Loucy (cell line): ENCODE data around the gene TBCD.

ENCODE experiments used
- H2AFZ ChIP-seq: fragments of 200-600 bp; sonication (generic); 2 replicates; pipeline ENCODE4 v1.6.0; 2016; ENCODE audit warnings: antibody characterized with exemption, mild to moderate bottlenecking, low read length, moderate library complexity
- H3F3A ChIP-seq: fragments of 200-600 bp; 2 replicates; pipeline ENCODE4 v1.6.0; 2016; ENCODE audit warnings: antibody characterized with exemption, low read depth, mild to moderate bottlenecking
- H3K27me3 ChIP-seq: fragments of 200-600 bp; sonication (generic); 2 replicates; pipeline ENCODE4 v1.6.1; 2014; ENCODE audit warnings: low read length, mild to moderate bottlenecking; ENCODE audit not compliant: insufficient read depth, poor library complexity, severe bottlenecking
- H3K36me3 ChIP-seq: fragments of 200-600 bp; sonication (generic); 2 replicates; pipeline ENCODE4 v1.6.1; 2016; ENCODE audit warnings: low read length; ENCODE audit not compliant: insufficient read depth
- H3K4me1 ChIP-seq: fragments of 200-600 bp; sonication (generic); 2 replicates; pipeline ENCODE4 v1.5.1; 2014; ENCODE audit warnings: low read length, mild to moderate bottlenecking; ENCODE audit not compliant: insufficient read depth, poor library complexity, severe bottlenecking
- H3K4me2 ChIP-seq: fragments of 200-600 bp; sonication (generic); 2 replicates; pipeline ENCODE4 v1.6.0; 2014; ENCODE audit warnings: antibody characterized with exemption, low read length, low read depth, mild to moderate bottlenecking; ENCODE audit not compliant: poor library complexity, severe bottlenecking
- H3K4me3 ChIP-seq: fragments of 200-600 bp; sonication (generic); 2 replicates; pipeline ENCODE4 v1.5.1; 2014; ENCODE audit warnings: low read length, mild to moderate bottlenecking, mixed read lengths; ENCODE audit not compliant: poor library complexity, severe bottlenecking
- H3K79me2 ChIP-seq: fragments of 200-600 bp; sonication (generic); 2 replicates; pipeline ENCODE4 v1.6.1; 2014; ENCODE audit warnings: low read length; ENCODE audit not compliant: insufficient read depth
- H3K9ac ChIP-seq: fragments of 200-600 bp; sonication (generic); 2 replicates; pipeline ENCODE4 v1.6.0; 2014; ENCODE audit warnings: mild to moderate bottlenecking, low read depth, low read length, moderate library complexity; ENCODE audit not compliant: poor library complexity, severe bottlenecking
- H3K9me2 ChIP-seq: fragments of 200-600 bp; sonication (generic); replicated peaks from 2 replicates; pipeline ENCODE4 v1.6.1; 2016; ENCODE audit warnings: low read depth, low read length, mixed read lengths
- H3K9me3 ChIP-seq: fragments of 200-600 bp; sonication (generic); 2 replicates; pipeline ENCODE4 v1.6.1; 2014; ENCODE audit warnings: mild to moderate bottlenecking, antibody characterized with exemption, low read length, low read depth; ENCODE audit not compliant: insufficient read depth
- H4K20me1 ChIP-seq: fragments of 200-600 bp; sonication (generic); 2 replicates; pipeline ENCODE4 v1.6.0; 2014; ENCODE audit warnings: antibody characterized with exemption, low read length, mild to moderate bottlenecking; ENCODE audit not compliant: insufficient read depth, poor library complexity, severe bottlenecking
- EZH2phosphoT487 ChIP-seq: fragments of 200-600 bp; IDR thresholded peaks from 2 replicates; pipeline ENCODE4 v1.6.1; 2018; ENCODE audit warnings: antibody characterized with exemption, mild to moderate bottlenecking, moderate library complexity, borderline replicate concordance
- TF ChIP-seq, protein P1 (sequence below): fragments of 200-600 bp; sonication (generic); conservative IDR thresholded peaks from 2 replicates; pipeline ENCODE4 v1.5.1; 2014; ENCODE audit warnings: mild to moderate bottlenecking, antibody characterized with exemption, low read length

TBCD gene

DNA sequence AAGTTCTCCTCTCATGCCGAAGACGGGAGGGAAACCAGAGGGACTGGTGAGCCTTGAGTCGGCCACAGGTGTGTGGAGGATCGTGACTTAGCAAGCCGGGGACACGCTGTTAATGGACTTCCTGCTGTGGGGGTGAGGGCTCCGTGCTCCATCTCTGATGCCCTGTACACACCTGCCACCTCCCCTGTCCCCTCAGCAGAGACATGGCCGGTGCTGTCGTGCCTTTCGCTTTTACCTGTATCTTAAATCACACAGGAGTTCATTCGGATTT is 163.8 kb downstream of the TBCD start:
- no peaks in the 10 kb centered on the region for H3K9me2 ChIP-seq
- TF ChIP-seq, protein P1, sequence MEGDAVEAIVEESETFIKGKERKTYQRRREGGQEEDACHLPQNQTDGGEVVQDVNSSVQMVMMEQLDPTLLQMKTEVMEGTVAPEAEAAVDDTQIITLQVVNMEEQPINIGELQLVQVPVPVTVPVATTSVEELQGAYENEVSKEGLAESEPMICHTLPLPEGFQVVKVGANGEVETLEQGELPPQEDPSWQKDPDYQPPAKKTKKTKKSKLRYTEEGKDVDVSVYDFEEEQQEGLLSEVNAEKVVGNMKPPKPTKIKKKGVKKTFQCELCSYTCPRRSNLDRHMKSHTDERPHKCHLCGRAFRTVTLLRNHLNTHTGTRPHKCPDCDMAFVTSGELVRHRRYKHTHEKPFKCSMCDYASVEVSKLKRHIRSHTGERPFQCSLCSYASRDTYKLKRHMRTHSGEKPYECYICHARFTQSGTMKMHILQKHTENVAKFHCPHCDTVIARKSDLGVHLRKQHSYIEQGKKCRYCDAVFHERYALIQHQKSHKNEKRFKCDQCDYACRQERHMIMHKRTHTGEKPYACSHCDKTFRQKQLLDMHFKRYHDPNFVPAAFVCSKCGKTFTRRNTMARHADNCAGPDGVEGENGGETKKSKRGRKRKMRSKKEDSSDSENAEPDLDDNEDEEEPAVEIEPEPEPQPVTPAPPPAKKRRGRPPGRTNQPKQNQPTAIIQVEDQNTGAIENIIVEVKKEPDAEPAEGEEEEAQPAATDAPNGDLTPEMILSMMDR: no peak
- no peak for TF ChIP-seq EZH2phosphoT487
- H2AFZ ChIP-seq: no peak overlapping the region
- no peaks in the 10 kb centered on the region; the same call in 1 of the 2 replicates for H3K79me2 ChIP-seq
- H3K4me2 ChIP-seq: no peak overlapping the region
- peaks cover 8% of the 10 kb centered on the region for H3K4me1 ChIP-seq
- peaks cover 72% of the 10 kb centered on the region; the same call in 1 of the 2 replicates for H3K36me3 ChIP-seq
- no peaks in the 10 kb centered on the region for H3K27me3 ChIP-seq
- no peaks in the 10 kb centered on the region for H3F3A ChIP-seq
- no peak overlapping the region for H3K9ac ChIP-seq
- H3K4me3 ChIP-seq: no peak overlapping the region
- no peaks in the 10 kb centered on the region for H4K20me1 ChIP-seq
- H3K9me3 ChIP-seq: no peaks in the 10 kb centered on the region

- Histone ChIP-seq H3K4me2 (no peak overlapping the region), H3K79me2 (no peaks in the 10 kb centered on the region; the same call in 1 of the 2 replicates), H3K9ac (no peak overlapping the region), H3F3A (no peaks in the 10 kb centered on the region), H2AFZ (no peak overlapping the region), H3K27me3 (no peaks in the 10 kb centered on the region), H3K9me3 (no peaks in the 10 kb centered on the region), H3K9me2 (no peaks in the 10 kb centered on the region), H3K36me3 (peaks cover 68% of the 10 kb centered on the region; the same call in 1 of the 2 replicates), H3K4me3 (no peak overlapping the region), H3K4me1 (peaks cover 8% of the 10 kb centered on the region), H4K20me1 (no peaks in the 10 kb centered on the region)
- TF ChIP-seq, protein P1: peak; percentile 81
- no peak for TF ChIP-seq EZH2phosphoT487
These were observed 166.0 kb downstream of the TBCD start for GRCh38 chr17:82917699-82918345.

DNA sequence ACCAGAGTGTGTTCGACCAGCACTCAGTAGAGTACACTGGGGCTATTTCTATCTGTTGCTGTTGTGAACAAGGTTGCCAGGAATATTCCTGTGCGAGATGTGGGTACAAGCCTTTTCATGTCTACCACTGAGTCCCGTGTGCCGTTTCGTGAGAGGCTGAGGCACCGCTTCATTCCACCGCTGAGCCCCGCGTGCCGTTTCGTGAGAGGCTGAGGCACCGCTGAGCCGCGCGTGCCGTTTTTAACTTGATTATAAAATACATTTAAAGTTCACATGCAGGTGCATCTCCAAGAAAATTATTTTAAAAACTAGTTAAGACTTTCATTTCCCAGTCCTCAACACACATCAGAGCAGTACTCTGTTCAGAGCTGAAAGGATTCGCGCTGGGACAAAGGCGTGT is 166.6 kb downstream of the TBCD start:
- Histone ChIP-seq H3K27me3 (no peaks in the 10 kb centered on the region), H3K9me2 (no peaks in the 10 kb centered on the region), H3K9me3 (no peaks in the 10 kb centered on the region), H2AFZ (no peak overlapping the region), H3F3A (no peaks in the 10 kb centered on the region), H3K9ac (no peak overlapping the region), H3K36me3 (peaks cover 68% of the 10 kb centered on the region; the same call in 1 of the 2 replicates), H3K4me3 (no peak overlapping the region), H4K20me1 (no peaks in the 10 kb centered on the region), H3K4me1 (peaks cover 8% of the 10 kb centered on the region), H3K79me2 (no peaks in the 10 kb centered on the region; the same call in 1 of the 2 replicates), H3K4me2 (no peak overlapping the region)
- TF ChIP-seq, protein P1: no peak
- TF ChIP-seq EZH2phosphoT487: no peak
